ENCODE data around the gene GCC2.
"Not testable (repeated sequence)": the region's sequence is repeated elsewhere in the genome, so short reads cannot be mapped to it uniquely, and the experiment has no call there.

Gene GCC2

GRCh38 chr2:108492364-108492763 is 43.4 kb downstream of the GCC2 start:
- no peak for TF ChIP-seq CTCF (IDR thresholded peaks at IDR 0.05)
- H3K36me3 ChIP-seq = peaks cover 92% of the 10 kb centered on the region
- H3K4me3 ChIP-seq (ENCODE audit: low read depth in 1 of 2, low read length in 1 of 2) = no peak overlapping the region
- no peaks in the 10 kb centered on the region for H3K27me3 ChIP-seq
- no peak overlapping the region for H3K27ac ChIP-seq
- H3K9me3 ChIP-seq = no peaks in the 10 kb centered on the region
- no peaks in the 10 kb centered on the region for H3K4me1 ChIP-seq (ENCODE audit: control insufficient read depth in 1 of 2, insufficient read depth in 1 of 2, low read depth in 1 of 2, low read length in 1 of 2)

GRCh38 chr2:108496167-108496566 is 47.2 kb downstream of the GCC2 start:
- H3K36me3 ChIP-seq = peaks cover 72% of the 10 kb centered on the region
- not testable (repeated sequence) for H3K4me1 ChIP-seq (ENCODE audit: control insufficient read depth in 1 of 2, insufficient read depth in 1 of 2, low read depth in 1 of 2, low read length in 1 of 2); H3K9me3 ChIP-seq; H3K27me3 ChIP-seq; H3K4me3 ChIP-seq (ENCODE audit: low read depth in 1 of 2, low read length in 1 of 2); H3K27ac ChIP-seq

GRCh38 chr2:108507620-108508019 is 58.6 kb downstream of the GCC2 start:
- peaks cover 40% of the 10 kb centered on the region for H3K36me3 ChIP-seq
- H3K4me1 ChIP-seq (ENCODE audit: control insufficient read depth in 1 of 2, insufficient read depth in 1 of 2, low read depth in 1 of 2, low read length in 1 of 2); H3K27me3 ChIP-seq; H3K9me3 ChIP-seq; H3K27ac ChIP-seq; H3K4me3 ChIP-seq (ENCODE audit: low read depth in 1 of 2, low read length in 1 of 2): not testable (repeated sequence)

- H3K36me3 ChIP-seq = peaks cover 15% of the 10 kb centered on the region
- not testable (repeated sequence) for H3K27ac ChIP-seq; H3K4me3 ChIP-seq (ENCODE audit: low read depth in 1 of 2, low read length in 1 of 2); H3K4me1 ChIP-seq (ENCODE audit: control insufficient read depth in 1 of 2, insufficient read depth in 1 of 2, low read depth in 1 of 2, low read length in 1 of 2); H3K27me3 ChIP-seq; H3K9me3 ChIP-seq
Observed at GRCh38 chr2:108512431-108512830, 63.4 kb downstream of the GCC2 start.

GRCh38 chr2:108514478-108514877 is 65.5 kb downstream of the GCC2 start:
- H3K27ac ChIP-seq; H3K4me1 ChIP-seq (ENCODE audit: control insufficient read depth in 1 of 2, insufficient read depth in 1 of 2, low read depth in 1 of 2, low read length in 1 of 2); H3K9me3 ChIP-seq; H3K36me3 ChIP-seq; H3K27me3 ChIP-seq; H3K4me3 ChIP-seq (ENCODE audit: low read depth in 1 of 2, low read length in 1 of 2): not testable (repeated sequence)

GRCh38 chr2:108524688-108525087 is 75.7 kb downstream of the GCC2 start:
- H3K27me3 ChIP-seq; H3K4me3 ChIP-seq (ENCODE audit: low read depth in 1 of 2, low read length in 1 of 2); H3K9me3 ChIP-seq; H3K4me1 ChIP-seq (ENCODE audit: control insufficient read depth in 1 of 2, insufficient read depth in 1 of 2, low read depth in 1 of 2, low read length in 1 of 2); H3K36me3 ChIP-seq; H3K27ac ChIP-seq: not testable (repeated sequence)

- not testable (repeated sequence) for H3K36me3 ChIP-seq; H3K27me3 ChIP-seq; H3K9me3 ChIP-seq; H3K4me1 ChIP-seq (ENCODE audit: control insufficient read depth in 1 of 2, insufficient read depth in 1 of 2, low read depth in 1 of 2, low read length in 1 of 2); H3K4me3 ChIP-seq (ENCODE audit: low read depth in 1 of 2, low read length in 1 of 2); H3K27ac ChIP-seq
Observed at GRCh38 chr2:108525258-108525657, 76.3 kb downstream of the GCC2 start.

GRCh38 chr2:108531674-108532055 is 82.7 kb downstream of the GCC2 start:
- no peaks in the 10 kb centered on the region for H3K36me3 ChIP-seq
- no peaks in the 10 kb centered on the region for H3K9me3 ChIP-seq
- no peak overlapping the region for H3K4me3 ChIP-seq (ENCODE audit: low read depth in 1 of 2, low read length in 1 of 2)
- H3K27me3 ChIP-seq = no peaks in the 10 kb centered on the region
- no peak overlapping the region for H3K27ac ChIP-seq
- peaks cover 22 to 24% of the 10 kb centered on the region in 2 experiments for H3K4me1 ChIP-seq (ENCODE audit: control insufficient read depth in 1 of 2, insufficient read depth in 1 of 2, low read depth in 1 of 2, low read length in 1 of 2)
- no peak for TF ChIP-seq CTCF (IDR thresholded peaks at IDR 0.05)

Measured in neutrophil (primary cell).